Measurements from ENCODE around the gene SNAP91.

GRCh38 chr6:83702749-83703148, 6.2 kb downstream of the SNAP91 start:
- TF ChIP-seq CTCF (IDR thresholded peaks at IDR 0.05) (no peak), EP300 (IDR thresholded peaks at IDR 0.05) (no peak), POLR2AphosphoS5 (IDR thresholded peaks at IDR 0.05) (no peak)

Measured in suprapubic skin (tissue), 4 donors.